ENCODE data around the gene TUBG2.

TUBG2 gene

GRCh38 chr17:42679492-42680330 is 20.6 kb downstream of the TUBG2 start:
- H3K4me3 ChIP-seq (ENCODE audit: low read depth, low read length): peak overlapping the region; percentile 83
- peak; percentile 93 for DNase-seq (ENCODE audit: low read depth)
- TF ChIP-seq, protein P1, sequence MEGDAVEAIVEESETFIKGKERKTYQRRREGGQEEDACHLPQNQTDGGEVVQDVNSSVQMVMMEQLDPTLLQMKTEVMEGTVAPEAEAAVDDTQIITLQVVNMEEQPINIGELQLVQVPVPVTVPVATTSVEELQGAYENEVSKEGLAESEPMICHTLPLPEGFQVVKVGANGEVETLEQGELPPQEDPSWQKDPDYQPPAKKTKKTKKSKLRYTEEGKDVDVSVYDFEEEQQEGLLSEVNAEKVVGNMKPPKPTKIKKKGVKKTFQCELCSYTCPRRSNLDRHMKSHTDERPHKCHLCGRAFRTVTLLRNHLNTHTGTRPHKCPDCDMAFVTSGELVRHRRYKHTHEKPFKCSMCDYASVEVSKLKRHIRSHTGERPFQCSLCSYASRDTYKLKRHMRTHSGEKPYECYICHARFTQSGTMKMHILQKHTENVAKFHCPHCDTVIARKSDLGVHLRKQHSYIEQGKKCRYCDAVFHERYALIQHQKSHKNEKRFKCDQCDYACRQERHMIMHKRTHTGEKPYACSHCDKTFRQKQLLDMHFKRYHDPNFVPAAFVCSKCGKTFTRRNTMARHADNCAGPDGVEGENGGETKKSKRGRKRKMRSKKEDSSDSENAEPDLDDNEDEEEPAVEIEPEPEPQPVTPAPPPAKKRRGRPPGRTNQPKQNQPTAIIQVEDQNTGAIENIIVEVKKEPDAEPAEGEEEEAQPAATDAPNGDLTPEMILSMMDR (IDR thresholded peaks at IDR 0.05; ENCODE audit: insufficient read depth, low read depth, low read length, missing control alignments): peak; percentile 94

- TF ChIP-seq, protein P1 (IDR thresholded peaks at IDR 0.05; ENCODE audit: insufficient read depth, low read depth, low read length, missing control alignments): no peak
- peak overlapping the region; percentile 83 for H3K4me3 ChIP-seq (ENCODE audit: low read depth, low read length)
- peak; percentile 69 for DNase-seq (ENCODE audit: low read depth)
These were observed 21.3 kb downstream of the TUBG2 start for GRCh38 chr17:42680331-42680808.

- peak; percentile 75 for DNase-seq (ENCODE audit: low read depth)
- H3K4me3 ChIP-seq (ENCODE audit: low read depth, low read length): peak within 1 kb of the TSS; percentile 83
These were observed 23.1 kb downstream of the TUBG2 start, which contains the start of gene CNTNAP1 for GRCh38 chr17:42681976-42682721. CNTNAP1 (plus strand) TSS chr17:42682531; CDS start chr17:42682830, 299 bp downstream.

GRCh38 chr17:42682722-42683403 is 23.8 kb downstream of the TUBG2 start:
- peak; percentile 56 for DNase-seq (ENCODE audit: low read depth)
- peak overlapping the region; percentile 83 for H3K4me3 ChIP-seq (ENCODE audit: low read depth, low read length)
- TF ChIP-seq, protein P1 (IDR thresholded peaks at IDR 0.05; ENCODE audit: insufficient read depth, low read depth, low read length, missing control alignments): no peak

More at GRCh38 chr17:42681976-42682721, 23.1 kb downstream of the TUBG2 start, which contains the start of gene CNTNAP1:
- TF ChIP-seq, protein P1 (IDR thresholded peaks at IDR 0.05; ENCODE audit: insufficient read depth, low read depth, low read length, missing control alignments): no peak

DNA sequence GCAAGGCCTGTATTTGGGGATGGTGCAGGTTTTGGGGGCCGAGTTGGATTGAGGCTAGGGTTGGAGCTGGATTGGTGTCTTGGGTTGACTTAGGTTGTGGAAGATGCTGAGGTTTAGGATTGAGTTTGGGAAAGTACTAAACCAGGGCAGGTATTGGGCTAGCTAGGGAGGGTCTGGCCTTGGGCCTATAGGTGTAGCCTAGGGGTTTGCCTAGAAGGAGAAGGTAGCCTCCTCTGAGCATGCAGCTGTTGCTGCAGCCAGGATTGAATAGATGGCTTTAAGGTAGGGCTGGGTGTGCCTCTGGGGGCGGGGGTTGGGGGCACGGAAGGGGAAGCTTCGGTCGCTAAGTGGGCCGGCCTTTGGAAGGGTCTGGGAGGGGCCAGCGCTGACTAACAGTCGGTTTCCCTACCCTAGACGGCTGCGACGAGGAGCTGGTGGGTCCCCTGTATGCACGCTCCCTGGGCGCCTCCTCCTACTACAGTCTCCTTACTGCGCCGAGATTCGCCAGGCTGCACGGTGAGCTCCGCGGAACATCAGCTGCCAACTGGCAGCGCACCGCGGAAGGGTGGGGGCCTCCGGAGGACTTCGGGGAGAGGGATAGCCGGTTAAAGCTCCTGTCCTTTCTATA is 24.4 kb downstream of the TUBG2 start:
- H3K4me3 ChIP-seq (ENCODE audit: low read depth, low read length): peak overlapping the region; percentile 83
- TF ChIP-seq, protein P1 (IDR thresholded peaks at IDR 0.05; ENCODE audit: insufficient read depth, low read depth, low read length, missing control alignments): no peak
- DNase-seq (ENCODE audit: low read depth): peak; percentile 47

GRCh38 chr17:42684929-42685556 is 26.0 kb downstream of the TUBG2 start:
- no peak overlapping the region for H3K4me3 ChIP-seq (ENCODE audit: low read depth, low read length)
- TF ChIP-seq, protein P1 (IDR thresholded peaks at IDR 0.05; ENCODE audit: insufficient read depth, low read depth, low read length, missing control alignments): no peak
- DNase-seq (ENCODE audit: low read depth): no peak

All from GM12865 (cell line).